HG02981 (cell line): Measurements from ENCODE around the gene CFAP92.
"Not testable (repeated sequence)": the region's sequence is repeated elsewhere in the genome, so short reads cannot be mapped to it uniquely, and the experiment has no call there.

Source experiments
- ATAC-seq: cut with Tn5 transposase; IDR thresholded peaks from one replicate; pipeline ENCODE4 v1.9.1; 2021; ENCODE audit warnings: mild to moderate bottlenecking, moderate library complexity; ENCODE audit not compliant: unreplicated experiment

The CFAP92 gene

DNA sequence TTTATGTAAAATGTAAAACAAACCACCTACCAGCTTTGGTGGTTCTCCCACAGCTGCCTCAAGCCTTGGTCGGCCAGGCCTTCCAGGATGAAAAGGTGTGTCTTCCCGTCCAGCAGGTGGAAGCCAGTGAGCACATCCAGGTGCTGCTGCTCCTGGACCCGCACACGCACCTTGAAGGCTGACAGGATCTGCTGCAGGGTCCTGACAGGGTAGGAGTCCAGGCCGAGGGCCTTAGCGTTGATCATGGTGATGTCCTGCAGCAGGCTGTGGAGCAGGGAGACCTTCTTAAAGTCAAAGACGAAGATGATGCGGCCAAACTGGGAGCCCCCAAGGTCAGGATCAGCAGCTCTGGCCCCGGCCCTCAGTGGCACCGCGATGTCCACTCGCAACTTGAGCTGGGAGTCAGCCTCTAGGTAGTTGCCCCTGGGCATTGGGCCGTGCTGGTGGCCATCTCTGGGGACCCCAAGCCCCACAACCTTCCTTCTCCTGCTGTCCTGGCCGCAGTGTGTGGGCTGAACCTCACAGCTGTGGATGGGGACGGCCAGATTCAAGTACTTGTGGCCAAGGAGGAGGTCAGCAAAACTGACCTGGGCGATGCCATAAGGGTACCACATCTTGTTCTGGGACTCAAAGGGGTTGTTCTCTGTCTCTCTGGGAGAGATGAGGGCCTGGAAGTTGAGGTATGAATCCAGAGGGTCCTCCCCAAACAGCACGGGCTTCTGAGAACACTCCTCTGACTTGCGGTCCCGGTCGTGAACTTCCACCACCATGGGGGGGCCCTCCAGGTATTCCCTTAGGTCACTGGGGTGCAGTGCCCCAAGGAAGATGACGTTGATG is 48.6 kb downstream of the CFAP92 start:
- ATAC-seq = no peak

DNA sequence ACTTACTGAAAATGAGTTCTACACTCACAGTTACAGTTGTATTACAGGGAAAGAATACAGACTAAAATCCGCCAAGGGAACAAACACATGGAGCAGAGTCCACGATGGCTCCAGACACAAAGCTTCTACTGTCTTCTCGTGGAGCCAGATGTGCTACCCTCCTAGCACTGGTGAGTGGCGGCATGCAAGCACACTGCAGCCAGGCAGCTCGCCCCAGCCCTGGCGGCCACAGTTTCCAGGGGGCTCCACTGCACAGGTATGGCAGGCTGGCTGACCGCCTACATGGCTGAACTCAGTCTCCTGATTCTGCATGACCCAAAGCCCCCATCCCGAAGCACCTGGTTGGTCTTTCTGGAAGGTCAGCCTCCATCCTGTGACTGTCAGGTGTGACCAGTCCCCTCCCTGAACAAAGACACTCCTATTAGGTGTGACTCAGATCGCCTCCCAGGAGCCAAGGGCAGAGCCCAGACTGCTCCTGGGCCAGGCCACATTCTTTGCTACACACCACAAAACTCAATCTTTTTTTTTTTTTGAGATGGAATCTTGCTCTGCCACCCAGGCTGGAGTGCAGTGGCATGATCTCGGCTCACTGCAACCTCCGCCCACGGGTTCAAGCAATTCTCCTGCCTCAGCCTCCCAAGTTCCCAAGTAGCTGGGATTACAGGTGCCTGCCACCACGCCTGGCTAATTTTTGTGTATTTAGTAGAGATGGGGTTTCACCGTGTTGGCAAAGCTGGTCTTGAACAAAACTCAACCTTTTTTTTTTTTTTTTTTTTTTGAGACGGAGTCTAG is 51.5 kb downstream of the CFAP92 start:
- ATAC-seq = no peak

DNA sequence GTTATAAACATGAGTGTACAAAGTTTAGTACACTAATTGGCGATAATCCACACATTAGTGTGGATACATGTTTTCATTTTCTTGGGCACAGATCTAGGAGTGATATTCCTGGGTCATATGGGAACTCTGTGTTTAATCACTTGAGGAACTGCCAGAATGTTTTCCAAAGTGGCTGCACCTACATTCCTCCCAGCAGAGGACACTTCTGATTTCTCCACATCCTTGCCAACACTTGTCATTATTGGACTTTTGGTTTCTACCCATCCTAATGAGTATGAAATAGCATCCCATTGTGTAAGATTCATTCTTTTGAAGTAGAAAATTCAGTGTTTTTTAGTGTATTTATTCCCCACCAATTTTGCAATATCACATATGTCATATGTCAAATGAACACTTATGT is 53.6 kb downstream of the CFAP92 start:
- ATAC-seq = no peak

DNA sequence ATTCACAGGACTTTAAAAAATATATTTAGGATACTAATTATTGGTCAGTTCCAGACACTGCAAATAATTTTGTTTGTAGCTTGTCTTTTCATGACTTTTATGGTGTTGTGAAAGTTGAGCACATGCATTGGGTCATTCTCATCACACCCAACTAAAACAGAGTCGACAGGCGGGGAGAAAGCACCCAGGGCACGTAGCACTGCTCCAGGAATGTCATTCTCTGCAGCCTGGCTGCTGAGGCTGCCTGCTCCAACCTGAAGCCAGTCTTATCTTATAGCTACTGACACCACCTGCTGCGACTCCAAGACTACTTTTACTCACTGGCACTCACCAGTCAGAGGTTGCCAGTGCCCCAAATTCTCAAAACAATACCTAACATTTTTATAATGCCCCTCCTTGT is 57.5 kb downstream of the CFAP92 start:
- ATAC-seq = no peak

DNA sequence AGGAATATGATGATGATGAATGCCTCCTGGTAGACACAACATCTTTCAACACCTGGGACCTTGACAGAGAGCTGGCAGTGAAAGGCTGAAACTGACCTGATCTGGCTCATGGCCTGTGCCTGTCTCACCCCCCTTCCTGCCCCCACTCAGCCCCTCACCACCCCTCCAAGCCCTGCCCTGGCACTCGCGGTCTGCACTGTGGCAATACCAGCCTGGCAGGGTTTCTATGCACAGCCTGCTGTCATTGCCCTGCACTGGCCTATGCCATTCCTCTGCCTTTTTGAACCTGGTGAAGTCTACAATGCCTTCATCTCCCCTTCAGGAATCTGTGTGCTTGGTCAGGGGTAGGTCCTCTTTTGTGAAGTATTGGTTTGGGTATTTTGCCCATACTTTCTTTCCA is 58.0 kb downstream of the CFAP92 start:
- ATAC-seq = no peak

DNA sequence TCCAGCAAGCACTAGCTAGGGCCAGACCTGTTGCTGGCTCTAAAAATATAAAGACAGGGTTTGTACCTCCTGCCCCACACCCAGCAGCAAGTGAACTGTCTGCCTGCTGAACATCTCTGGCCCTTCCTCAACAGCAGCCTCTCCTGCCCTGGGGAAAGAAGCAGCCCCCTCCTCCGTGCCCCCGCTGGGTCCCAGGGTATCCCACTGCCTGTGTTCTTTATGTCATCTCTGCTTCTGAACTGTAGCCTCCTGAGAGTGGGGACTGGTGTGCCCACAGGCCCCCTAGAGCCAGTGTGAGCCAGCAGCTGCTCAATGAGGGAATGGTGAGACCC is 60.0 kb downstream of the CFAP92 start:
- ATAC-seq = no peak

DNA sequence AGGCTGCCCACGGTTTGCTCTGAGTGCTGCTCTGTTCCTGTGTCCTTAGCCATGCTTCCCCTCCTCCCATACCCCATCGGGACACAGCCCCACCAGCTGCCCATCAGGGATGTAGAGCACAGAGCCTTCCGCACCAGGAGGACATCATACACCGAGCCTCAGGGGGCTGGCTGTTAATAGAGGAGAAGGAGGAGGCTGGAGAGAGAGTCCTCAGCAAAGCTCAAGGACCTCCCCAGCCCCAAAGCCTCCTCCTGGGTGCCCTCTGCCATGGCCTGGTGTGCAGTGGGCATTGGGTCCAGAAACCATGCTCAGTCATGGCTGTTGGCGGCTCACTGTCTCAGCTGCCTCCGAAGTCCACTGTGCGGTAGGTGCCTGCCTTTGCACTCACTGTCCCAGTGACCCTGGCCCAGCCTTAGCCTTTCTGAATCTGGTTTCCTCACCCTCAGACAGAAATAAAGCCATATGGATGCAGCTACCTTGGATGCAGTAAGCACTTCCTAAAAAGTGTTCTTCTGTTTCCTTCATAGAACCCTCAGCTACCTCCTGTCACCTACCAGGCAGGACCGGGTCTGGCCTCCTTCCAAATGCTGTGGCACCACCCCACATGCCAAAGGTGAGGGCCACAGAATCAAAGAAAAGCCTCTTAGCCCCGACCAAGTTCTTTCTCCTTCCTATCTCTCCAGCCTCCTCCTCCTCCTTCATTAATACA is 60.5 kb downstream of the CFAP92 start:
- ATAC-seq = no peak

DNA sequence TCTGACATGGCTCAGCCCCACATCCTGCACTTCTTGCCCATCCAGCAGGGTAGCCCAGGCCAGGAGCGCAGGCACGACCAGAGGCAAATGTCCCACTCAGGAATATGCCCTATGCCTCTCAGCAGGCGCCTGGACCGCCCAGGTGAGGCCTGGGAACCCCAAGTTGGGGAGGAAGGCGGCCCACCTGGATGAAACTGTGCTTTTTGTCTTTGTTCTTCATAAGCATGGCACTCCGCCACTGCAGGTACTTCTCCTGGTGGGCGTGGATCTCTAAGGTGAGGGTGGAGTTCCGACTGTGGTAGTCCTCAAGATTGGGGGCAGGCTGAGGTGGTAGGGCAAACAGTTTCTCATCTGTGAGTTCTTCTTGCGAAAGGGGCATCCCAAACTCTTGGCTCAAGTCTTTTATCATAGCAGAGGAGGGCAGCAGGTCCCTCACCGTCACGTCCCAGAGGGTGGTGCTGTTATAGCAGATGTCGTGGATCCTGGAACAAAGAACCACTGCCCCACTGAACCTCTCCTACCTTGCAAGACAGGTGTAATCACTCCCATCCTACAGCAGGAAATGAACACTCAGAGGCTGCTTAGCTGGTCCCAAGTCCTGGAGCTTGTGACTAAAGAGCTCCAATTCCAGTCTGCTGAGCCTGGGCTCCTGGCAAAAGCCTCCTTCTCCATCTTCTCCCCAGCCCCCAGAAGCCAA is 61.2 kb downstream of the CFAP92 start:
- ATAC-seq = no peak

DNA sequence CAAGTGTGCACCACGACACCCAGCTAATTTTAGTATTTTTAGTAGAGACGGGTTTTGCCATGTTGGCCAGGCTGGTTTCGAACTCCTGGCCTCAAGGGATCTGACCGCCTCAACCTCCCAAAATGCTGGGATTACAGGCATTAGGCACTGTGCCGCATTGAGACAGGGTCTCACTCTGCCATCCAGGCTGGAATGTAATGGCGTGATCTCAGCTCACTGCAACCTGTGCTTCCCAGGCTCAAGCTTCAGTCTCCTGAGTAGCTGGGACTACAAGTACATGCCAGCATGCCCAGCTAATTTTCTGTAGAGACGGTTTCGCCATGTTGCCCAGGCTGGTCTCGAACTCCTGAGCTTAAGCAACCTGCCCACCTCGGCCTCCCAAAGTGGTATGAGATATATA is 62.8 kb downstream of the CFAP92 start:
- no peak for ATAC-seq

DNA sequence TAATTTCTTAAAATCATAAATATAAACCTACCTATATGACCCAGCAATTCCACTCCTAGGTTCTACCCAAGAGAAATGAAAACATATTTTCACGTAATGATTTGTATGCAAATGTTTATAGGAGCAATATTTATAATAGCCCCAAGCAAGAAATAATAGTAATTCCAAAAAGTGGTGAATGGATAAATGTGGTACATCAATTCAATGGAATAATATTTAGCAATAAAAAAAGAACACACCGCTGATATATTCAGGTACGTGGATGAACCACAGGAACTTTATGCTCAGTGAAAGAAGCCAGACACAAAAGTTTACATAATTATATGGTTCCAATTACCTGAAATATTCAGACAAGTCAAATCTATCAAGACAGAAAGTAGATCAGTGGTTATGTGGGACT is 64.5 kb downstream of the CFAP92 start:
- ATAC-seq = no peak

DNA sequence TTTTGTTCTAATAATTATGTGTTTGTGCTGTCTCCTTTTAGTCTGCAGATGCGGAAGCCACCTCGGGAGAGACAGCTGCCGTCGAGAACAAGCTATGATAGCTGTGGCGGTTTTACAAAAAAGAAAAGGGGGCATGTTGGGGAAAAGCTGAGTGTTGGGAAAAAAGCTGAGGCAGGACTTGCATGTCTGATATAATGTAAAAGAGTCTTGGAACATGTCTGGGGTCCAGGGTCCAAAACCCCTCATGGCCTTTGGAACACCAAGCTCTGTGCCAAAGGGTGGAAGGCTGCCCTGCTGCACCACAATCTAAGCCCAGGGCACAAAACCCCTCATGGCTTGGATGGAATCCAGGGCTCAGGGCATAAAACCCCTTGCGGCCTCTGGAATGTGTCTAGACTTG is 69.9 kb downstream of the CFAP92 start:
- ATAC-seq = not testable (repeated sequence)

DNA sequence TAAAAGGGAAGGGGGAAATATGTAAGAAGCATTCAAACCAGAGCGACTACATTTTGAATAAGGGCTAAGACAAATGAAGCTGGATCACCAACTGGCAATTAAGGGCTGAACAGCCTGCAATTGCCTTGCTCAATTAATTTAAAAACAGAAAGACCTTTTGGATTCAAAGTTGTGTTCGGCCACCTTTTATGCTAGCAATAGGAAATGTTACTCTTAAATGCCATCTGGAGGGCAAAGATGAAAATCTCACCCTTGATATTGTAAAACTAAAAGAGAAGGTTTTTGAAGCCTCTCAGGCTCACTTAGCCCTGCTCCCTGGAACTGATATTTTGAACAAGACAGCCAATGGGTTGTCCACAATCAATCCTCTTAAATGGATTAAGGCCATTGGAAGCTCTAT is 70.3 kb downstream of the CFAP92 start:
- ATAC-seq = no peak

DNA sequence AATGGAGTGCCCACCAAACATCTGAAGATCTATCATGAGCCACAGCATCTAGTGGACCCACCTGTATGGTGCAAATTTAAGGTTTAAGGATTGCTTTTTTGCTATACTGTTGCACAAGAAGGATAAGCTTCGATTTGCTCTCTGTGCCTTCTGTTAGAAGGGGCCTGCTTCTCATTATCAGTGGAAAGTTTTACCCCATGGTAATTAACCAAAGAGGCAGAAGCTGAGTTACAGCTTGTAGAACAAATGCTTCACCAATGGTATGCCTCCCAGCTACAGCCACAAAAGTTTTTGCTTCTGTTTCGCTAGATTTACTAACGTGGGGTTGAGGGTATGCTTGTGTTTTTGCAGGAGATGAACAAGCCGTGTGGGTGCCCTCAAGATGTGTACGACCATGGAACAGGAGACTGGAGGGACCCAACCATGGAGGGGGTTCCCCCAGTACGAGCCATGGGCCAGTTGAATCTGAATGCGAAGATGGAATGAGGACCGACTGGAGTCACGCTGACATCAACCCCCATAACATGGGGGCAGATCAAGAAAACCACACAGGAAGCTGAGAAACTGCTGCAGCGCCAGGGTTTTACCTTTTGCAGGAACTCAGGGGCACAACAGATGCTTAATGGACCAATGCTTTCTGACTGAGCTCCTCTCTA is 70.9 kb downstream of the CFAP92 start:
- no peak for ATAC-seq

DNA sequence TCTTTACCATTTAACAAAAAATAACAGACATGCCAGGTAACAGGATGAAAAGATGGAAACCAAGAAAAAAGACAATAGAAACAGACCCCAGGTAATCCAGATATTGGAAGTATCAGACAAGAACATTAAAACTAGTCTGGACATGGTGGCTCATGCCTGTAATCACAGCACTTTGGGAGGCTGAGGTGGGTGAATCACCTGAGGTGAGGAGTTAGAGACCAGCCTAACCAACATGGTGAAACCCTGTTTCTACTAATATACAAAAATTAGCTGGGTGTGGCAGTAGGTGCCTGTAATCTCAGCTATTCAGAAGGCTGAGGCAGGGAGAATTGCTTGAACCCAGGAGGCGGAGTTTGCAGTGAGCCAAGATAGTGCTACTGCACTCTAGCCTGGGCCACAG is 73.9 kb downstream of the CFAP92 start:
- ATAC-seq = no peak

DNA sequence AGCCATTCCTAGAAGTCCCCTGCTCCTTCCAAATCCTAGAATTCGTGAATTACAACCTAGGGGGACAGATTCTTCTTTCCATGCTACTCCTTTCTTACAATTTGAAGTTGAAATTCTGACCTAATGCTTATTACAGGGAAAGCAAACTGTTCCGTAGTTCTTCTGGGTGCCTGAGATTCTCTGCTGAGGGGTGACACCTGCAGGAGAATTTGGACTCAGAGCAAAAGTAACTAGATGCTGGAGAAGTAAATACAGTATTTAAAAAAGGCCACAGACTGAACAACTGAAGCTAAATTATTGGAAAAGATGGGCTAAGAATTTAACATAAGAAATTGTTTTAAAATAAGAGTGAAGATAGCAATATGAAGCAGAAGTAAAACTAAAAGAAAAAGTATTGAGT is 76.6 kb downstream of the CFAP92 start:
- ATAC-seq = no peak

DNA sequence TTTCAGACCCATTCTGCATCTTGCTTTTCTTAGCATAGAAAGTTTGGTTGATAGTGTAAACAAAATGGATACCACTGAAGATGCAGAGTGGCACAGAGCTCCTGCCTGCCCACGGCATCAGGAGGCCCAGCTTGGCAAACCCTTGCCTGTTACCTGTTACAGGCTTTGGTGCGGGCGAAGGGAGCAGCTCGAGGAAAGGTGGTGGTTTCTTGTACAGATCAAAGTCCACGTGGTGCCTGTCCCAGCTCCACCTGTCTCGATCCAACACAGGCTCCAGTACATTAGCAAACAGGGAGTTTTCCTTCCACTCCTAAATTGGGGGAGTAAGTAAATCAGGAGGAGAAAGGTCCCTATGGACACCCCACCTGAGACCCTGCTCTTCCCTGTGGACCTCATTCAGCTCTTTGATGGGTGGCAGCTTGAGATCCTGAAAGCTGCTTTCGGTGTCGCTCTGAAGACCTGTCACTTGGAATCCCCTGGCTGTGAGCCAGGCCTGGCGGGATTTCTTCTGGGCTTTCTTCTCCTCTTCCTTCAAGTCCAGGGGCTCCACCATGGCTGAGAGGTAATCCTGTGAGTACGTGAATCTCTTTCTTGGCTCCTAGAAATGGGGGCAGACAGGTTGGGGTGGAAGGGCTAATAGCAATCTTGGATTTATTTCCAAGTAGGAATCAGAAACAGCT is 78.8 kb downstream of the CFAP92 start:
- no peak for ATAC-seq

DNA sequence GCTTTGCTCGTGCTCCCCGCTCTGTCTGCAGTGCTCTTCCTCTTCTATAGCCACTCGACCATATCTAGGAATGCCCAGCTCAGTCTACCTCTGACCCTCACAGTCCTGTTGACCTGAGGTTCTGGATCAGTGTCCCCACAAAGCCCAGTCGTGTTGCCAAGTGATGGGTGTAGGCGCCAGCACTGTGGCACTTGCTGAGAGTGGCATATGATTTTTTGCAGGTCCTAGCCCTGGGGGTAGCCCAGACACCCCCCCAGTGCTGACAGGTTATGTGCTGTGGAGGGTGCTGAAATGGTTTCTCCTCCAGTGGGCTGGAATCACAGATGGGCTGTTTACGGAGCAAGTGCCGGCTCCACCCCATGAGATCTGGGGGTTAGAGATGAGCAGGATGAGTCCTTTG is 82.0 kb downstream of the CFAP92 start:
- ATAC-seq = no peak

DNA sequence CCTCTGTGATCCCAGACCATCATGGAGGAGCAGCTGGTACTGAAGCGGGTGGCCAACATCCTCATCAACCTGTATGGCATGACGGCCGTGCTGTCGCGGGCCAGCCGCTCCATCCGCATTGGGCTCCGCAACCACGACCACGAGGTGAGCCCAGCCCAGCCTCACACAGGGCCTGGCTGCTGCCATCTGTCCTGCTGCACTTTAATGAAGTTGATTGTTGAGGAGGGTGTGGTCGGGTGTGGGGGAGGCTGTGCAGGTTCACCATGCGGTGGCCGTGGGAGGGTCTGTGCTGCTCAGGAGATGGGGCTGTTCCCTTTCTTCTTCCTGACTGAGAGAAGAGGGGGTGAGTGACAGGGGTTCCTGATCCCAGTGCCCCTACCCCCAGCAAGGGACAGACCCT is 83.9 kb downstream of the CFAP92 start:
- ATAC-seq = no peak

DNA sequence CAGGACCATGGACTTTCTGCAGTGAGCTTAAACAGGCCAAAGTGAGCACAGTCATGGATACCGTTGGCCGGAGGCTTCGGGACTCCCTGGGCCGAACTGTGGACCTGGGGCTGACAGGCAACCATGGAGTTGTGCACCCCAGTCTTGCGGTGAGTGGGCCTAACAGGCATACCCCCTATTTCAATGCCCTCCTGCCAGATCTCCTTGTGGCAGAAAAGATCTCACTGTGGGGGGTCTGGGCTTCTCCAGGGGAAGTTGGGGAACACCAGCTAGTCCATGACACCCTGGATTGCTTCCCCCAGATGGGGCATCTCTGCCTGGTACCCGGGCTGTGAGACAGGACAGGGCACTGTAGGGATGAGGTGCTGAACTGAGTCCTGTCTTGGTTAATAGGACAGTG is 84.9 kb downstream of the CFAP92 start:
- ATAC-seq = no peak
